ENCODE data around the gene PNPLA7.

Gene PNPLA7

GRCh38 chr9:137482094-137482781, 68.0 kb downstream of the PNPLA7 start:
- H3K27ac ChIP-seq (ENCODE audit: low read length) = no peak overlapping the region
- H3K36me3 ChIP-seq (ENCODE audit: insufficient read depth, low read length) = no peaks in the 10 kb centered on the region
- H3K9me3 ChIP-seq (ENCODE audit: insufficient read depth, low read length, severe bottlenecking) = no peaks in the 10 kb centered on the region
- H3K4me3 ChIP-seq (ENCODE audit: low read depth in 1 of 2, low read length in 2 of 2) = no peak overlapping the region
- TF ChIP-seq CTCF (IDR thresholded peaks at IDR 0.05; ENCODE audit: borderline replicate concordance, extremely low read depth, low read length, poor library complexity, severe bottlenecking) = no peak
- TF ChIP-seq EZH2 (IDR thresholded peaks at IDR 0.05; ENCODE audit: borderline replicate concordance, low read depth, low read length, severe bottlenecking) = no peak
- 0 out of 2 replicates have a peak, but pooled peaks cover 8% of the 10 kb centered on the region for H4K20me1 ChIP-seq (ENCODE audit: insufficient read depth, low read length)
- no peak overlapping the region for H3K9ac ChIP-seq (ENCODE audit: low read depth, low read length)
- H3K79me2 ChIP-seq (ENCODE audit: insufficient read depth, low read length) = no peaks in the 10 kb centered on the region
- no peaks in the 10 kb centered on the region for H3K4me1 ChIP-seq (ENCODE audit: insufficient read depth, low read length)
- DNase-seq = no peak
- H3K27me3 ChIP-seq (ENCODE audit: insufficient read depth, low read length, poor library complexity) = no peaks in the 10 kb centered on the region
- ATAC-seq (ENCODE audit: insufficient read depth, low read depth) = no peak
- no peak overlapping the region for H3K4me2 ChIP-seq (ENCODE audit: insufficient read depth, low read length)
- H2AFZ ChIP-seq (ENCODE audit: low read depth, low read length) = no peak overlapping the region

- Histone ChIP-seq H3K9ac (ENCODE audit: low read depth, low read length) (no peak overlapping the region), H3K27me3 (ENCODE audit: insufficient read depth, low read length, poor library complexity) (no peaks in the 10 kb centered on the region), H4K20me1 (ENCODE audit: insufficient read depth, low read length) (0 out of 2 replicates have a peak, but pooled peaks cover 4% of the 10 kb centered on the region), H3K27ac (ENCODE audit: low read length) (no peak overlapping the region), H2AFZ (ENCODE audit: low read depth, low read length) (no peak overlapping the region), H3K4me1 (ENCODE audit: insufficient read depth, low read length) (no peaks in the 10 kb centered on the region), H3K4me3 (ENCODE audit: low read depth in 1 of 2, low read length in 2 of 2) (no peak overlapping the region), H3K9me3 (ENCODE audit: insufficient read depth, low read length, severe bottlenecking) (peaks cover 3% of the 10 kb centered on the region), H3K4me2 (ENCODE audit: insufficient read depth, low read length) (no peak overlapping the region), H3K36me3 (ENCODE audit: insufficient read depth, low read length) (no peaks in the 10 kb centered on the region), H3K79me2 (ENCODE audit: insufficient read depth, low read length) (no peaks in the 10 kb centered on the region)
- DNase-seq (no peak), ATAC-seq (ENCODE audit: insufficient read depth, low read depth) (no peak)
- TF ChIP-seq EZH2 (IDR thresholded peaks at IDR 0.05; ENCODE audit: borderline replicate concordance, low read depth, low read length, severe bottlenecking) (no peak), CTCF (IDR thresholded peaks at IDR 0.05; ENCODE audit: borderline replicate concordance, extremely low read depth, low read length, poor library complexity, severe bottlenecking) (no peak)
Observed at GRCh38 chr9:137480686-137481683, 69.2 kb downstream of the PNPLA7 start.

GRCh38 chr9:137479892-137480685, 70.1 kb downstream of the PNPLA7 start:
- DNase-seq (no peak), ATAC-seq (ENCODE audit: insufficient read depth, low read depth) (no peak)
- H3K36me3 ChIP-seq (ENCODE audit: insufficient read depth, low read length) = no peaks in the 10 kb centered on the region
- no peak overlapping the region for H3K4me2 ChIP-seq (ENCODE audit: insufficient read depth, low read length)
- no peaks in the 10 kb centered on the region for H3K79me2 ChIP-seq (ENCODE audit: insufficient read depth, low read length)
- no peak overlapping the region for H3K9ac ChIP-seq (ENCODE audit: low read depth, low read length)
- peaks cover 7% of the 10 kb centered on the region for H3K9me3 ChIP-seq (ENCODE audit: insufficient read depth, low read length, severe bottlenecking)
- no peaks in the 10 kb centered on the region for H4K20me1 ChIP-seq (ENCODE audit: insufficient read depth, low read length)
- no peaks in the 10 kb centered on the region for H3K27me3 ChIP-seq (ENCODE audit: insufficient read depth, low read length, poor library complexity)
- no peak overlapping the region for H2AFZ ChIP-seq (ENCODE audit: low read depth, low read length)
- TF ChIP-seq CTCF (IDR thresholded peaks at IDR 0.05; ENCODE audit: borderline replicate concordance, extremely low read depth, low read length, poor library complexity, severe bottlenecking) (no peak), EZH2 (IDR thresholded peaks at IDR 0.05; ENCODE audit: borderline replicate concordance, low read depth, low read length, severe bottlenecking) (no peak)
- no peak overlapping the region for H3K27ac ChIP-seq (ENCODE audit: low read length)
- no peaks in the 10 kb centered on the region for H3K4me1 ChIP-seq (ENCODE audit: insufficient read depth, low read length)
- no peak overlapping the region for H3K4me3 ChIP-seq (ENCODE audit: low read depth in 1 of 2, low read length in 2 of 2)
